ENCODE results near the gene ARL4A. TPM values are rescaled to one million over a fixed set of nuclear protein-coding genes. Genes with fewer than 3 reads are reported as not detected.

ARL4A gene
- total and polyA plus RNA-seq, 2 of the 13 experiments (the other 11 are each of a cell fraction or from before 2014, with no cell fraction given) = 10.8 to 25.6 TPM

DNA sequence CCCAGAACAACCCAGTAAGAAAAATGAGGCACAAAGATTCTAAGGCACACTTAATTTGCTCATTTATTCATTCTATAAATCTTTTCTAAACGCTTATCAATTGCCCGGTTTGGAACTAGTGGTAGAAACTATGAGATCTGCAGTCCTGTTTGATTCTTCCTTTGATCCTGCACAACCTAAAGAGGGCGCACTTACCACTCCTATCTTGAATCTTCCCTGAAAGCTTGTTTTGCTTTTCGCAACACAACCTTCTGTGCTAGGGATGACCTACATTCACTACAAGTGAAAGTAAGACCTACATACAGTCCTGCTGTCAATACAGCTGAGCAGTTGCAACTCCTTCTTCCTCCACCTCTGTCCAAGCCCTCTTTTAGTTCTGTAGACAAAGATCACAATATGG lies 12.6 kb upstream of the ARL4A start (continued):
- TF ChIP-seq TRIM24 (CRISPR knock-in tag; IDR thresholded peaks at IDR 0.05) (no peak), ZNF281 (CRISPR knock-in tag; IDR thresholded peaks at IDR 0.05; ENCODE audit: borderline replicate concordance) (no peak), YEATS4 (CRISPR knock-in tag; IDR thresholded peaks at IDR 0.05; ENCODE audit: borderline replicate concordance) (no peak), SP2 (CRISPR knock-in tag; IDR thresholded peaks at IDR 0.05) (no peak), ZIK1 (CRISPR knock-in tag; IDR thresholded peaks at IDR 0.05; ENCODE audit: borderline replicate concordance, low read depth) (no peak), ERF (CRISPR knock-in tag; IDR thresholded peaks at IDR 0.05) (0 out of 2 replicates have a peak, but pooled peaks have one; percentile 37), ZNF10 (CRISPR knock-in tag; IDR thresholded peaks at IDR 0.05; ENCODE audit: borderline replicate concordance, low read depth) (no peak), ZNF546 (CRISPR knock-in tag; conservative IDR thresholded peaks at IDR 0.05) (no peak), U2AF2 (IDR thresholded peaks at IDR 0.05; ENCODE audit: low read depth, low read length) (no peak), SAP130 (CRISPR knock-in tag; IDR thresholded peaks at IDR 0.05; ENCODE audit: low read depth) (peak; percentile 22; the same call in 1 of the 2 replicates), ZBTB43 (CRISPR knock-in tag; conservative IDR thresholded peaks at IDR 0.05) (no peak), ZNF343 (CRISPR knock-in tag; IDR thresholded peaks at IDR 0.05) (no peak), ZSCAN20 (CRISPR knock-in tag; IDR thresholded peaks at IDR 0.05; ENCODE audit: borderline replicate concordance) (no peak), RFX1 (IDR thresholded peaks at IDR 0.05) (no peak), CCAR2 (optimal IDR thresholded peaks at IDR 0.05; ENCODE audit: low read depth, low read length) (no peak), ZC3H4 (CRISPR knock-in tag; IDR thresholded peaks at IDR 0.05; ENCODE audit: borderline replicate concordance) (no peak), ATRX (CRISPR knock-in tag; IDR thresholded peaks at IDR 0.05; ENCODE audit: borderline replicate concordance) (no peak)
- TF ChIP-seq, protein P1, sequence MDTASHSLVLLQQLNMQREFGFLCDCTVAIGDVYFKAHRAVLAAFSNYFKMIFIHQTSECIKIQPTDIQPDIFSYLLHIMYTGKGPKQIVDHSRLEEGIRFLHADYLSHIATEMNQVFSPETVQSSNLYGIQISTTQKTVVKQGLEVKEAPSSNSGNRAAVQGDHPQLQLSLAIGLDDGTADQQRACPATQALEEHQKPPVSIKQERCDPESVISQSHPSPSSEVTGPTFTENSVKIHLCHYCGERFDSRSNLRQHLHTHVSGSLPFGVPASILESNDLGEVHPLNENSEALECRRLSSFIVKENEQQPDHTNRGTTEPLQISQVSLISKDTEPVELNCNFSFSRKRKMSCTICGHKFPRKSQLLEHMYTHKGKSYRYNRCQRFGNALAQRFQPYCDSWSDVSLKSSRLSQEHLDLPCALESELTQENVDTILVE (CRISPR knock-in tag; IDR thresholded peaks at IDR 0.05) = 0 out of 2 replicates have a peak, but pooled peaks have one; percentile 47
- TF ChIP-seq, protein P2, sequence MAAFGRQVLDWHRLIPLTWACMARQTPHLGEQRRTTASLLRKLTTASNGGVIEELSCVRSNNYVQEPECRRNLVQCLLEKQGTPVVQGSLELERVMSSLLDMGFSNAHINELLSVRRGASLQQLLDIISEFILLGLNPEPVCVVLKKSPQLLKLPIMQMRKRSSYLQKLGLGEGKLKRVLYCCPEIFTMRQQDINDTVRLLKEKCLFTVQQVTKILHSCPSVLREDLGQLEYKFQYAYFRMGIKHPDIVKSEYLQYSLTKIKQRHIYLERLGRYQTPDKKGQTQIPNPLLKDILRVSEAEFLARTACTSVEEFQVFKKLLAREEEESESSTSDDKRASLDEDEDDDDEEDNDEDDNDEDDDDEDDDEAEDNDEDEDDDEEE (CRISPR knock-in tag; IDR thresholded peaks at IDR 0.05) = no peak
- TF ChIP-seq, protein P3, sequence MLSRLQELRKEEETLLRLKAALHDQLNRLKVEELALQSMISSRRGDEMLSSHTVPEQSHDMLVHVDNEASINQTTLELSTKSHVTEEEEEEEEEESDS (CRISPR knock-in tag; IDR thresholded peaks at IDR 0.05; ENCODE audit: borderline replicate concordance) = no peak

Measured in HepG2 (cell line).